ENCODE measurements around the gene SLC1A2.

DNA sequence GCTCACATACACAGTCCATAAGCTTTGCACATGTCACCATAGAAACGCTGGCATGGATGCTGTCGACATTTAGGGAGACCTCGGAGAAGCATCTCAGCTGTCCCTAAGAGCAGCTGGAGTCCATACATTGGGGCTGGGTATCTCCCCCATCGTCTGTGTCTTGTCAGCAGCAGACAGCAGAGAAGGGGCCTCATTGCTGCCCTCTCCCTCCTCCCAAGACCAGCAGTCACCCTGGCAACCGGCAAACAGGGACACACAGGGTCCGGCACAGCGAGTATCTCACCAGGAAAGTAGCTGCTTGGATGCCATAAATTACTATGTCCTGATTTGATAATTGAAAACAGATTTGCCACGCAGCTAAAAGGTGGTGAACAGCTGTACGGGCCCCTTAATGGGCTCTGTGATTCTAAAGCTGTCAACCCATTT is 196.0 kb downstream of the SLC1A2 start:
- TF ChIP-seq POLR2A (IDR thresholded peaks at IDR 0.05; ENCODE audit: low read depth, low read length) (no peak), EZH2 (IDR thresholded peaks at IDR 0.05; ENCODE audit: borderline replicate concordance, low read depth, low read length, severe bottlenecking) (no peak), GATA2 (IDR thresholded peaks at IDR 0.05; ENCODE audit: insufficient read depth, insufficient read length, low read depth, low read length) (no peak), MYC (IDR thresholded peaks at IDR 0.05; ENCODE audit: low read depth, low read length) (no peak), JUN (IDR thresholded peaks at IDR 0.05; ENCODE audit: borderline replicate concordance, insufficient read depth, insufficient read length, low read depth) (no peak), POLR2AphosphoS5 (IDR thresholded peaks at IDR 0.05; ENCODE audit: insufficient read depth, low read depth, low read length) (no peak), FOS (IDR thresholded peaks at IDR 0.05; ENCODE audit: borderline replicate concordance, insufficient read depth, low read length) (no peak)
- TF ChIP-seq, protein P1, sequence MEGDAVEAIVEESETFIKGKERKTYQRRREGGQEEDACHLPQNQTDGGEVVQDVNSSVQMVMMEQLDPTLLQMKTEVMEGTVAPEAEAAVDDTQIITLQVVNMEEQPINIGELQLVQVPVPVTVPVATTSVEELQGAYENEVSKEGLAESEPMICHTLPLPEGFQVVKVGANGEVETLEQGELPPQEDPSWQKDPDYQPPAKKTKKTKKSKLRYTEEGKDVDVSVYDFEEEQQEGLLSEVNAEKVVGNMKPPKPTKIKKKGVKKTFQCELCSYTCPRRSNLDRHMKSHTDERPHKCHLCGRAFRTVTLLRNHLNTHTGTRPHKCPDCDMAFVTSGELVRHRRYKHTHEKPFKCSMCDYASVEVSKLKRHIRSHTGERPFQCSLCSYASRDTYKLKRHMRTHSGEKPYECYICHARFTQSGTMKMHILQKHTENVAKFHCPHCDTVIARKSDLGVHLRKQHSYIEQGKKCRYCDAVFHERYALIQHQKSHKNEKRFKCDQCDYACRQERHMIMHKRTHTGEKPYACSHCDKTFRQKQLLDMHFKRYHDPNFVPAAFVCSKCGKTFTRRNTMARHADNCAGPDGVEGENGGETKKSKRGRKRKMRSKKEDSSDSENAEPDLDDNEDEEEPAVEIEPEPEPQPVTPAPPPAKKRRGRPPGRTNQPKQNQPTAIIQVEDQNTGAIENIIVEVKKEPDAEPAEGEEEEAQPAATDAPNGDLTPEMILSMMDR (IDR thresholded peaks at IDR 0.05; ENCODE audit: extremely low read depth in 1 of 2, insufficient read depth in 1 of 2, low read depth in 1 of 2, low read length in 2 of 2) = no peak
- TF ChIP-seq, protein P2, sequence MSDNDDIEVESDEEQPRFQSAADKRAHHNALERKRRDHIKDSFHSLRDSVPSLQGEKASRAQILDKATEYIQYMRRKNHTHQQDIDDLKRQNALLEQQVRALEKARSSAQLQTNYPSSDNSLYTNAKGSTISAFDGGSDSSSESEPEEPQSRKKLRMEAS (IDR thresholded peaks at IDR 0.05; ENCODE audit: insufficient read depth, insufficient read length) = no peak

All from endothelial cell of umbilical vein (primary cell).